VCaP (cell line): ENCODE results near the gene MTA2.

ENCODE experiments used
- H3K27ac ChIP-seq: fragments of 450-650 bp; 2 replicates; pipeline ENCODE4 v1.5.1; 2017
- TF ChIP-seq, protein P1 (sequence below): fragments of 450-650 bp; conservative IDR thresholded peaks from 2 replicates; pipeline ENCODE4 v1.5.1; 2017; ENCODE audit warnings: mild to moderate bottlenecking, moderate library complexity

Gene MTA2

DNA sequence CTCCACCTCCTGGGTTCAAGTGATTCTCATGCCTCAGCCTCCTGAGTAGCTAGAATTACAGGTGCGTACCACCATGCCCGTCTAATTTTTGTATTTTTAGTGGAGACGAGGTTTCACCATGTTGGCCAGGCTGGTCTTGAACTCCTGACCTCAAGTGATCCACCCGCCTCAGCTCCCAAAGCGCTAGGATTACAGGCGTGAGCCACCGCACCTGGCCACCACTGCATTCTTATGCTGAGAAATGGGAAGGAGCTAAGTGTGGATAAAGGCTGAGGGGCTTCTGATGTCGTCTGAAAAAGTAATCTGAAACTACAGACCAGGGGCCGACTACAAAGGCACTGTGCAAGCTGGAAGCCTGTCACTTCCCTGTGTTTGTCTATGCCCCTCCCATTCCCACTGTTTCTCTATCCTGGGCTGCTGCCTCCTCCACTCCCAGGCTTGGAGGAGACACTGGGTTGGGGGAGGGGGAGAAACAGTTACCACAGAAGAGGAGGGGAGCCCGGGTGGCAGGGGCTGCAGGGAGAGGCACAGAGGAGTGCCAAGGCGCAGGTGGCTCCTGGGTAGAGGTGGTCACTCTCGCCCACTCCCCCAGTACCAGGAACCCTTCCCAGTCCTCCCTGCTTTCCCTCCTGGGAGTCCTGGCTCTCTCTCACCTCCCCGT, 2.9 kb upstream of the MTA2 start:
- TF ChIP-seq, protein P1, sequence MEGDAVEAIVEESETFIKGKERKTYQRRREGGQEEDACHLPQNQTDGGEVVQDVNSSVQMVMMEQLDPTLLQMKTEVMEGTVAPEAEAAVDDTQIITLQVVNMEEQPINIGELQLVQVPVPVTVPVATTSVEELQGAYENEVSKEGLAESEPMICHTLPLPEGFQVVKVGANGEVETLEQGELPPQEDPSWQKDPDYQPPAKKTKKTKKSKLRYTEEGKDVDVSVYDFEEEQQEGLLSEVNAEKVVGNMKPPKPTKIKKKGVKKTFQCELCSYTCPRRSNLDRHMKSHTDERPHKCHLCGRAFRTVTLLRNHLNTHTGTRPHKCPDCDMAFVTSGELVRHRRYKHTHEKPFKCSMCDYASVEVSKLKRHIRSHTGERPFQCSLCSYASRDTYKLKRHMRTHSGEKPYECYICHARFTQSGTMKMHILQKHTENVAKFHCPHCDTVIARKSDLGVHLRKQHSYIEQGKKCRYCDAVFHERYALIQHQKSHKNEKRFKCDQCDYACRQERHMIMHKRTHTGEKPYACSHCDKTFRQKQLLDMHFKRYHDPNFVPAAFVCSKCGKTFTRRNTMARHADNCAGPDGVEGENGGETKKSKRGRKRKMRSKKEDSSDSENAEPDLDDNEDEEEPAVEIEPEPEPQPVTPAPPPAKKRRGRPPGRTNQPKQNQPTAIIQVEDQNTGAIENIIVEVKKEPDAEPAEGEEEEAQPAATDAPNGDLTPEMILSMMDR = no peak
- no peak overlapping the region for H3K27ac ChIP-seq

DNA sequence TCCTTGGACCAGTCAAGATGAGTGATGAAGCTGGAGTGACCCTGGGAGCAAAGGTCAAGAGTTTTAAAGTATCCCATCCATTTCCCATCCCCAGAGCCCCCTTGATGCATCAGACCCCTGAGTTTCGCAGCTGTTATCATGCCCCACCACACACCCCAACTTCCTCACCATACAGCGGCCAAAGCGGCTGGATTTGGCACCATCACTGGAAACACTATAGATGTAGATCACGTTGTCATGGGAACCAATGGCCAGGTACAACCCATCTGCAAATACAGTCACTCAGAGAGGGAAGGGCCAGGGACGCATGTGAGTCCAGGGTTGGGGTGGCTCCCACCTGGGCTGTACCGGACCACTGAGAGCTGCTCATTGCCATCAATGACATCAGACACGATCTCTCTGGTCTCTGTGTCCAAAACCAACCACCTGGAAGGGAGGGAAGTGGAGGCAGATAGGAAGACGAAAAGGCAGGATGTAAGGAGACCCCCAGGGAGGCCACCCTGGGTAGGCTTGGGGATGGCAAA, 2.2 kb upstream of the MTA2 start:
- TF ChIP-seq, protein P1 = no peak
- no peak overlapping the region for H3K27ac ChIP-seq

DNA sequence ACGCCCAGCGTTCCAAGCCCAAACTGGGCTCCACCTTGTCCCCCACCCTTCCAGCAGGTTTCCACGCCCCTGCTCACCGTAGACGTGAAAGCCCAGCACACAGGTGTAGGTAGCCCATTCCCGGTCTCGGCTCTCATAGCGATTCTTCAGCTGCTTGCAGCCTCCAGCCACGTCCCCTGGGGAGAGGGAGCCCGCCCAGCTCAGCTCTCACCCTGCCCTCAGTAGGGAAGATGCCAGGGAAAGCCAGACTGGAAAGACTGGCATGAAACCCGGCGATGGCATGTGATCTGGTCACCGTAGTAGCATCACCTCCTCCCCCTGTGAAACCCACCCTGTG, 1.4 kb upstream of the MTA2 start:
- no peak overlapping the region for H3K27ac ChIP-seq
- TF ChIP-seq, protein P1 = no peak

DNA sequence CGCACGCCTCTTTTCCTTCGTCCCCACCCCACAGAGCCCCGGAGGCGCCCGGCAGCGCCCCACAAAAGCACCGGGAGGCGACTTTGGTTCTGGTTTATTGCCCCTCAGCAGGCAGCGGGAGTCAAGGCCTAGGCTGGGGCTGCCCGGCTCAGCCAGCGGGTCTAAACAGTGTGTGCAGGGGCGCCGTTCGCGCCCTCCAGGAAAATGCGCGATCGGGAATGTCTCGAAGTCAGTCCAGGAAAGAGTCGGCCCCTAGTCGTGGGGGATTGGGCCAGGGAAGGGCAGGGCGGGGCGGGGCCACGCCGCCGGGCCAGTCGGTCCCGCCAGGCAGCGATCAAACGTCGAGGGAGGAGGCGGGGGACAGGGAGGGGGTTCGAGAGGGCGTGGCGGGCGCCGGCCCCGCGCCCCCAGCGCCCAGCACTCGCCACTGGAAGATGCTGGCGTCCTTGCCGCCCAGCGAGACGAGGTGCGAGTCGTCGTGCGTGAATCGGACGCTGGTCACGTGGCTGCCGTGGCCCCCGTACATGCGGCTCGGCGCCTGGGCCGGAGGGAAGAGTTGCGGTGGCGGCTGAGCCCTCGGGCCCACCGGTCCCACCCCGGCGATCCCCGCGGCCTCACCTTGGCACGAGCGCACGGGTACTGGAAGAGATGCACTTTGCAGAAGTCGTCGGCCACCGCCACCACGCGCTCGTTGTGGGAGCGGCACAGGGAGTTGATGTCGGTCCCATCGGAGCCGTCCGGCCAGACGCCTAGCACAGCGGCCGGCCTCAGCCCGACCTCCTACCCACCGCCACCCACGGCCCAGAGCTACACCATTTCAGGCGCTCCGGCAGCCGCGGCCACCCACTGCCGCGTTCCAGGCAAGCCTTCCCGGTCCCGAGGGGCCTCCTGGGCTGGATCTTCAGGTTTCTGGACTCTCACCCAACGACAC, 741 bp upstream of the MTA2 start:
- peak overlapping the region; percentile 99 for H3K27ac ChIP-seq
- TF ChIP-seq, protein P1 = no peak

DNA sequence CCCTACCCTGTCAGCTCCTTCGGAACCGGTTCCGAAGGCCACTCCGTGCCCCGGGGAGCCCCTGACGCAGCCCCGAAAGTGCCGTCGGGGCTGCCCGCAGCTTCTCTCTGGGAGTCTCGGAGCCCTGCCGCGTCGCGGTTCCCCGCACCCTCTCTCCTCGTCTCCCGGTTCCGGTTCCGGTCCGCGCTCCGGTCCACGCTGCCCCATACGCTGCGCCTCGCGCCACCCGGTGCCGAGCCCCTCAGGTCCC, 618 bp downstream of the MTA2 start:
- TF ChIP-seq, protein P1 = no peak
- peak overlapping the region; percentile 99 for H3K27ac ChIP-seq

DNA sequence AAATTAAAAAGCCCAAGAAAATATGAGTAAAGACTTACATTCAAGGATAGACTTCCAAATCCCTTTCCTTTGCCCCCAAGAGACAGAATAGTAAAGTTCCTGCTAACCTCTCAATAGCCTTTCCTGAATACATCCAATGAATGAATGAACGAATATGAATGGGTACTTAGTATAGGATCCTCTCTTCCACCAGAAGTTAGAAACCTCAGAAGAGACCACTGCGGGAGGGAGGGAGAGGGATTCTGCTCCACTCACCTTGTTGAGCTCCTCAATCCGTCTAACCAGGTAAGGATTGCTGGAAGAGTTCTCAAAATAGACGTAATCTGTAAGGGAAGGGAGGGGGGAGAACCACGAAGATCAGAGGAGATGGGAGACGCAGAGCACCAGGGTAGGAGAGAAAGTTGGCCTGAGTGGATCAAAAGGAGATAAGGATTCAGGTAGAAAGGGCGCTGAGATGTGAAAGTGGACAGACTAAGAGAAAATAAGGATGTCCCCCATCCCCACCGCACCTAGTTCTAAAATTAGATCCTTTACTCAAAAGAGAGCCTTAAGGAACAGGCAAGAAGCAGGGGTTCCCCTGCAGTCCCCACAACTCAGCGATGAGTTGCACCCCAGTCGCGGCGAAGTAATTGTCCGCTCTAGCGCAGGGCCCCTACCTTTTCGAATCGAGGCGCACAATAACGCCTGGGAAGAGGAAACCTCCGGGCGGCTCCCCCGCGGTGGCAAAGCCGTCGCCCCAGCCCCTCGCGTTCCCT, 1.1 kb downstream of the MTA2 start:
- TF ChIP-seq, protein P1 = no peak
- peak overlapping the region; percentile 99 for H3K27ac ChIP-seq

DNA sequence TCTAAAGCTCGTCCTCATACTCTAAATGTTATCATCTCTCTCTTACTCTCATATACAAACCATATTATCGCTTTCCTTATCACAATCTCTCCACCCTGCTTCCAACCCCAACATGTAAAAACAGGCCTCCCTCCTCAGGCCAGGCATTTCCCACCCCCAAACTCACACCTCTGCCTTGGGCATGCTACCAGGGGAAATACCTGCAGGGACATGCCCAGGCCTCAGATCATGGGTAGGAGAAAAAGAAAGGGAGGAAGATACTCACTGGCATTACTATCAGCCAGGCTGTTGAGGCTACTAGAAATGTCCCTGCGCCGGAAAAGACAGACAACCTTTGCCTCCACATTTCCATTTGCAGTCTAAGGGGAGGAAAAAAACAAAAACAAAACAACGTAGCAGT, 1.8 kb downstream of the MTA2 start:
- TF ChIP-seq, protein P1 = no peak
- peak overlapping the region; percentile 99 for H3K27ac ChIP-seq
